GM12892 (cell line): ENCODE data around the gene CDC14C.

Experiments used
- POLR2AphosphoS5 ChIP-seq: IDR thresholded peaks from 2 replicates; pipeline ENCODE4 v1.6.1; 2011; ENCODE audit warnings: low read depth, low read length, control low read depth
- TAF1 ChIP-seq: IDR thresholded peaks from 2 replicates; pipeline ENCODE4 v1.6.1; 2011; ENCODE audit warnings: low read depth, mild to moderate bottlenecking, control low read depth, low read length, borderline replicate concordance

GRCh38 chr7:48901966-48902365 is 22.4 kb upstream of the CDC14C start:
- no peak for TF ChIP-seq POLR2AphosphoS5
- no peak for TF ChIP-seq TAF1
